Hematopoietic multipotent progenitor cell treated with erythropoietin and hydrocortisone succinate and interleukin-3 and kit ligand, for 6 days (in vitro differentiated cells): ENCODE results near the gene FDXACB1.

Source experiments
- DNase-seq: peaks from one replicate; pipeline ENCODE4 v3.0.0-alpha.2; 2015

Gene FDXACB1

DNA sequence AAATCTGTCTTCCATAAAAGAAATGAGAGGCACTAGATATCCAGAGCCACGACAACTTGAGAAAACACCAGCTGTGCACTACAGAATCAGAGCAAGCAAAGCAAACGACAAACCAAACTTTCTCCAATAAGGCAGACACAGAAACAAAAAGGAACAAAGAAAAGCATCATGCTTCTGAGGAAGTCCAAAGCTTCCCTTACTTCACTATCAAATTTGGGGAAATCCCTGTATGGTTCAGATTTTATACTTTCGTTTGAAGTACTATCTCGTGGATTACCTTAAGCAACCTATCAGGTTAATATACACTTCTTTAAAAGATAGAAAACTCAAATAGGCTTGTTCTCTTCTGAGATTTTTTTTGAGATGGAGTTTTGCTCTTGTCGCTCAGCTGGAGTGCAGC lies 35.3 kb downstream of the FDXACB1 start:
- DNase-seq, result no peak

DNA sequence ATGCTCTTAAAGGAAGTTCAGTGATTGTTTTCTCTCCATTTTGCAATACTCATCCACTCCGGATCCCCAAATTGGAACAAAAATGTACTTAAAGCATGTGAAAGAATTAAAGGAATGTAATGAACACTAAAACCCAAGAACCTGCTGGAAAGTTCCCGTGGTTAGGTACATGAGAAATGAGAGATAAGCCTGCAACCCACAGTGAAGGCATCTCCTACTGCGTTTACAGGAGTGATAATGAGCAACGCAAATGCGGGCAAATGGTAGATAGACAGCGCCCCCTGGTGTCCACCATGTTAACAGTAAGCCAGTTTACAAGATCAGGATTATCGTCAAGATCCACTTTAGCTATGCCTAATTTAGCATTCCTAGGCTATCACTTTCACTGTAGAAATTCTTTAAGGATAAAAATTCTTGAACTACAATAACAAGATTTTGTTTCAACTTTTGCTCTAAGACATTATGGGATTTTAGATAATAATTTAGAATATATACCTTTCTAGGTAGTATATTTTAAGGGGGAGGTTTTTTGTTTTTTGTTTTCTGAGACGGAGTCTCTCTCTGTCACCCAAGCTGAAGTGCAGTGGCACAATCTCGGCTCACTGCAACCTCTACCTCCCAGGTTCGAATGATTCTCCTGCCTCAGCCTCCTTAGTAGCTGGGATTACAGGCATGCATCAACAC lies 37.5 kb downstream of the FDXACB1 start:
- peak; percentile 96 for DNase-seq

DNA sequence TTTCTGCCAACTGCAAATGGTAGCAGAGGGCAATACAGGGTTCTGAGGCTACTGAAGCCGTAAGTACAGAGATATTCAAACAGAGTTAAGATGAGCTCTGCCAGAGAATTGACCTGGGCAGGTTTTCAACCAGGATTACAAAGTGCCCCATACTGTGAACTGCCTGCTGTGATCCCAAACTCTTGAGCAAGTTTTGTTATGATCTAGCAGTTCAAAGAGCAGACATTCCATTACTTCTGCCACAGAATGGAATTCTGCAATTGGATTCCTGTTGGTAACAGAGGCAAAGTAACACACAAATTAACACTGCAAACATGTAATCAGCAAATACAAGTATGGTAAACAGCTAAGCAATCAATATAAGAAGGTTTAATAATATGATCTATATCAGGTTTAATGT lies 38.8 kb downstream of the FDXACB1 start:
- DNase-seq, result no peak

DNA sequence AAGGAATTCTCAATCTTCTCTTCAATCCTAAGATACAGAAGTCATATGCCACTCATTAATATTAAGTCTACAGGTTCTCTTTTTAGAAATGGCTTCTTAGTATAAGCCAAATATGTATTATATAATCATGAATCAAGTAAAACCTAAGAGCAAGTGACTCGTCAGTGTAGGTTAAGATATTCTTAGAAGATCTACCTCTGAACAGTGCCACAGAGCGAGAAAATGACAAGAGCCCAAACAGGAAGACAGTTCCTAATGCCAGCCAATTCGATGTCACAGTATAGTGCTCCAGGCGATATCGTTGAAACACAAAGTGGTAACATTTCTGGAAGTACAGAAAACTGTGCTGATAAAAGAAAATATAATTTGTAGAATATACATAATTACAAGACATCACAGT lies 40.9 kb downstream of the FDXACB1 start:
- DNase-seq, result no peak

DNA sequence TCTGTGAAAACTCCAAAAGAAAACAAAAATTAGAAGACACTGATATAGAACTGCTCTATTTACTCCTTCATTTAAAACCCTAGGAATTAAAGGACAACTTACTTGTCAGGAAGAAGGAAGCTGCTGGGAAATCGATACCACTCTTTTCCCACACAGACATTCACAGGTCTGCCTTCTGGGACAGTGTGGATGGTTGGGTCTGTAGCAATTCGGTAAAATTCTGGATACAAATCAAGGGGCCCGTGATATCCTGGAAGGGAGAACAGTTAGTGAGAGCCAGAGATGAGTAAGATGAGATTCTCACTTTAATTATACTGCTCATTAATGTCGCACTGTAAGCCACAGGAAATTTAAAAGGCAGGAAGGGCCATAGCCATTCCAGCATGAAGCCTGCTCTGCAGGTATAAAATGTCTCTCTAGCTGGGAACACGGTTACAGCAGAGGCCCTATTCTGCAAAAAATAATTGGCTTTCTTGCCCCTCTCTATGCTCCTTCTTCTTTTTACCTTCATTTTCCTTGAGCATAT lies 41.5 kb downstream of the FDXACB1 start:
- DNase-seq, result no peak

DNA sequence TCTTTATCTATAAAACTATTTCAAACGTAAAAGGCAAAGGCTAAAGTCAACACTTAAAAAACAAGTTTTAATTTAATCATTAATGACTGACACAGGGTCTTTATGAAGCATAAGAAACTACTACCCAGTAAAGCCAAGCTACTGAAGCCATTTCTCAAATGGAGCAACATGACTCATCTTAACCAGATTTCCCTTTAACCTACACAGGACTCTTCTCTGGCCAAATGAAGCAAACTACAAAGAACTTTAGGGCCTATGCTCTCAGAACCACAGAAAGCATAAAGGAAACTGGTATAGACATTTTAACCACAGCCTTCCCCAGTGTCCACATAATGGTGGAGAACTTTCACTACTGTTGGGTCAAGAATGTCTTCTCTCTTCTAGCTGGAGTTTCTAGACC lies 42.2 kb downstream of the FDXACB1 start:
- DNase-seq, result no peak

DNA sequence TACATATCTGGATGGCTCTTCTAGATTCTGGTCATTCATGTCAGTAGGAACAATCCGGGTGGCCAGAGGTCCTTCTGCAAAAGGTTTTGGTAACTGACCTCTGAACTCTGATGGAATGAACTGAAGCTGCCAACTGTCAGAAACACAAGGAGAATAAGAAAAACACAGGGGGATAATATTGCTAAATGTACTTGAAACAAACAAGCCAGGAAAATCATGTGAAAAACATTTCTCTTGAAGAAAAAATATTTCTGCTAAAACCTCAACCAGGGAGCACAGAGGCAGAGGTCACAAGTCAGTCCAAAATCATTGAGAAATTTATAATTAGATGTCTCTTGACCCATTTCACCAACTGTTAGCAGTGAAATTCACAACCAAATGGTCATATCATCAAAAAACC lies 42.8 kb downstream of the FDXACB1 start:
- no peak for DNase-seq

DNA sequence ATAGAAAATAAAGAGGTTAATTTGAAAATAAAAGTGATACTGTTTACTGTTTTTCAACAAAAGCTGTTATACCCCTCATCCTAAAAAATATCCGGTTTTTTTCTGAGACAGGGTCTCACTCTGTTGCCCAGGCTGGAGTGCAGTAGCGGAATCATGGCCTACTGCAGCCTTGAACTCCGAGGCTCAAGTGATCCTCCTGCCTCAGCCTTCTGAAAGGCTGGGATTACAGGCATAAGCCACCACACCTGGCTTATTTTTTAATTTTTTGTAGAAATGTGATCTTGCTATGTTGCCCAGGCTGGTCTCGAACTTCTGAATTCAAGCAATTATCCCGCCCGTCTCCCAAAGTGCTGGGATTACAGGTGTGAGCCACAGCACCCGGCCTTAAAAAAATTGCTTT lies 43.3 kb downstream of the FDXACB1 start:
- no peak for DNase-seq

DNA sequence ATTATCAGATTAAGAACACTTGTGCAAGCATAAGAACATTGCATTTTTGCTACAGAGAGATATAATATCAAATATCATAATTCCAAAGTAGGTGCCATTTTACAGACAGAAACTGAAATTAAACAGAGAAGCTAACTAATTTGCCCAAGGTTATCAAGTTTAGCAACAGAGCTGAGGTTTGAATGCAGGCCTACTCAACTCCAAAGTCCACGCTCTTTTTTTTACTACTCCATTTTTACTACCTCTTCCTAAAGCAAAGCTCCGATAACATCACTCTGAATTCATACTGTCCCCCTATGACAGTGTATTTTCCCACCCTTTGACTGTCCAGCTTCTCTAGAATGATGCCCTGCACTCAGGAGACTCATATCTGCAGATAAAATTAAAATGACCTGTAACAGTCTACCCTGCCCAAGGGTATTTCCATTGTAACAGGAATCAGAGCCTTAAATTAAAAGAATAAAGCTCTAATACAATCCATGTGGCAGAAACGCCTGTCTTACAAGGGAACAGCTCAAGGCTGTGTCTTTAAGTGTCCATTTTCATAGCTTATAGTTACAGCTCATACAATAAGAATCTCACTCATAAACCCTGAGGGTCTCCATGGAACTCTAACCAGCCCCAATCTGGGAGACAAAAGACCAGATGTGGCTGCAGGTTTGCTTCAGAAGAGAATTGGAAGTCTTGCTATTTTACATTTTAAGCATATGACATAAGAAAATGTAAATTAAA lies 44.4 kb downstream of the FDXACB1 start:
- no peak for DNase-seq

DNA sequence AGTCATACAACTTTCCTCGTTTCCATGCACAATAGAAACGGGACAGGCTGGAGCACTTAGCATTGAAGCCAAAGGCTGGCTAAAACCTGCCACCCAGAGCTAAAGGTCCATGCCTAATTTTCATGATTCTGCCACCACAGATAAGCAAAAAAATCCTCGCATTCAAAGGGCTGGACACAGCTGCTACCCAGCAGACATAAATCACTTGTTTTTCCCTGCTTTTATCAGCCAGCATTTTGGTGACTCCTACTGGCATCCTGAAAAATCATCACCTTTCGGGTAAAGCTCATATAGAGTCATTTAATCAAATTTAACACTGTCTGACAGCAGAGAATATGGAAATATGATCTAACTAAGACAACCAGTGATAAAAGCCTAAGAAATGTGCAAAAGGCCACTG lies 45.4 kb downstream of the FDXACB1 start:
- no peak for DNase-seq

DNA sequence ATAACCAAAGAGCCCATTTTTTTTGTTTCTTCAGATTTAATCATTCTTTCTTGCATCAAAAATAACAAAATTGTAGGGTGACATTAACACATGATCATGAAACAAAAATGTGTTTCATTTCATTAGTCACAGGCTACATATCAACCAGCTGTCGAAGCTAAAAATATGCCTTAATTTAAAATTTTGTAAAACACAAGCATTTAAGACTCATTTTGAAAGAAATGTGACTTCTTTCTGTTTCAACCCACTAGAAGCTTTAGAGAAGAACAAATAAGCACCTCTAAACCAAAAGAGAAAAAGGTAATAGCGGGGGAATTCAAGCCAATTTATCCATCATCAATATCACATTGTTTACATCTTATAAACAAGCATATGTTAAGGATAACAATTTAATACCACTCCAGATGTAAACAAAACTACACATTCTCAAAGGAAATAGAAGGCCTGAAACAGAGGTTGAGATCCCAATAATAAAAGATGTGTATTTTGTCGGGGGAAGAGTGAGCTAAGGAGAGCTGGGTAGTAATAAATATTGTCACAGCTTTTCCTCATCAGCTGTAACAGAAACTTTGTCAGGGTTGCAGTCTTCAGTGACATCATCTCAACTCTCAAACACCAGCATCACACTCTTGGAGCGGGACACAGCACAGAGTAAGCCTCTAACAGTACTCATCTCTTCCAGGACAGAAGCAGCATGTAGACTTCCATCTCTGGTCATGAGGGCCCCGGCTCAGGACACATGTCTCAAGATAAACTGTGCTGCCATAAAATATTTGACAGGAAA lies 49.6 kb downstream of the FDXACB1 start:
- DNase-seq, result no peak

DNA sequence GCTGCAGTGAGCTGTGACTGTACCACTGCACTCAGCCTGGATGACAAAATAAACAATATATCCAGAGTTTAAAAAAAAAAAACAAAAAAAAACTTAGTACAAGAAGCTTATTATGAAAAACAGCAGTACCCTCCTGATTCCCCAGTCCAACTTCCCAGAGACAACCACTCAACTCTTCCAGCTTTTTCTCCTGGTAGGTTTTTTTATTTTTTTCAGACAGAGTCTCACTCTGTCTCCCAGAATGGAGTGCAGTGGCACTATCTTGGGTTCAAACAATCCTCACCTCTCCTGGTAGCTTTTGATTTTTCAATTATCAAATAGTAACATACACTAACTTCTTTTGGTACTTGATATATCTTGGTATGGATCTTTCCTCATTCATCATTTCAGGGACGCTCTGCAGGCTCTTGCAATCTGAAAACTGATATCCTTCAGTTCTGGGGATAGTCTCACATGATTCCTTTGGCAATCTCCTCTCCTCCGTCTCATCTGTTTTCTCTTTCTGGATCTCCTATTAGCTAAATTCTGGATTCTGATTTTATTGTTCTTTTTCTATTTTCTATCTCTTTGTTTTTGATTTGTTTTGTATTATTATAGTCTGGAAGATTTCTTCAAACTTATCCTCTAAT lies 52.5 kb downstream of the FDXACB1 start:
- DNase-seq, result no peak
